ENCODE data around the gene FADS6.

The FADS6 gene

GRCh38 chr17:74850914-74851313, 42.5 kb downstream of the FADS6 start:
- DNase-seq (ENCODE audit: low read depth) = no peak
- no peak for TF ChIP-seq CTCF (IDR thresholded peaks at IDR 0.05; ENCODE audit: control insufficient read depth, extremely low read depth, insufficient read depth)

GRCh38 chr17:74850310-74850709, 43.1 kb downstream of the FADS6 start:
- no peak for TF ChIP-seq CTCF (IDR thresholded peaks at IDR 0.05; ENCODE audit: control insufficient read depth, extremely low read depth, insufficient read depth)
- no peak overlapping the region for H3K4me3 ChIP-seq (ENCODE audit: low read depth, low read length)
- no peak for DNase-seq (ENCODE audit: low read depth)

More at GRCh38 chr17:74850914-74851313, 42.5 kb downstream of the FADS6 start:
- no peak overlapping the region for H3K4me3 ChIP-seq (ENCODE audit: low read depth, low read length)

- TF ChIP-seq CTCF (IDR thresholded peaks at IDR 0.05; ENCODE audit: control insufficient read depth, extremely low read depth, insufficient read depth) = no peak
- no peak for DNase-seq (ENCODE audit: low read depth)
- H3K4me3 ChIP-seq (ENCODE audit: low read depth, low read length) = no peak overlapping the region
Observed at GRCh38 chr17:74848656-74849399, 44.6 kb downstream of the FADS6 start.

- no peak overlapping the region for H3K4me3 ChIP-seq (ENCODE audit: low read depth, low read length)
- no peak for TF ChIP-seq CTCF (IDR thresholded peaks at IDR 0.05; ENCODE audit: control insufficient read depth, extremely low read depth, insufficient read depth)
- DNase-seq (ENCODE audit: low read depth) = no peak
Observed at GRCh38 chr17:74846621-74847020, 46.8 kb downstream of the FADS6 start.

GRCh38 chr17:74843352-74843627, 50.1 kb downstream of the FADS6 start:
- TF ChIP-seq CTCF (IDR thresholded peaks at IDR 0.05; ENCODE audit: control insufficient read depth, extremely low read depth, insufficient read depth) = no peak
- no peak overlapping the region for H3K4me3 ChIP-seq (ENCODE audit: low read depth, low read length)
- no peak for DNase-seq (ENCODE audit: low read depth)

- peak; percentile 76 for TF ChIP-seq CTCF (IDR thresholded peaks at IDR 0.05; ENCODE audit: control insufficient read depth, extremely low read depth, insufficient read depth)
- DNase-seq (ENCODE audit: low read depth) = no peak
- peak overlapping the region; percentile 30 for H3K4me3 ChIP-seq (ENCODE audit: low read depth, low read length)
Observed at GRCh38 chr17:74842599-74843351, 50.7 kb downstream of the FADS6 start.
